Keratinocyte (primary cell): ENCODE results near the gene C2. TPM values are rescaled to one million over a fixed set of nuclear protein-coding genes. Genes with fewer than 3 reads are reported as not detected.
A peak's percentile ranks its signal among the peaks of the same experiment; 100 is the strongest.

Experiments
- DNase-seq: peaks from one replicate; pipeline ENCODE4 v3.0.0-alpha.2; 2011; ENCODE audit warnings: low read depth, missing footprints, low spot score
- FAIRE-seq: peaks from 2 replicates; lab custom pipeline; 2011; peaks lifted over from hg19 to GRCh38; lab: Jason Lieb, UNC
- H2AFZ ChIP-seq: 2 replicates; pipeline ENCODE4 v1.6.0; 2012; ENCODE audit warnings: low read length, control low read depth, inconsistent platforms; ENCODE audit not compliant: control insufficient read depth
- H3K27ac ChIP-seq: 2 replicates; pipeline ENCODE4 v1.5.1; 2011; ENCODE audit warnings: low read length; ENCODE audit not compliant: control insufficient read depth, insufficient read depth
- H3K27me3 ChIP-seq: 3 replicates; pipeline ENCODE4 v1.6.0; 2011; ENCODE audit warnings: low read length; ENCODE audit not compliant: control insufficient read depth, insufficient read depth; ENCODE audit errors: extremely low read depth
- H3K36me3 ChIP-seq, 2 experiments: 2 replicates in 1 of 2; 3 replicates in 1 of 2; pipeline ENCODE4 v1.5.1; 2011; ENCODE audit warnings: low read length in 2 of 2, mild to moderate bottlenecking in 1 of 2; ENCODE audit not compliant: control insufficient read depth in 2 of 2, insufficient read depth in 2 of 2; ENCODE audit errors: extremely low read depth in 1 of 2
- H3K4me1 ChIP-seq: 3 replicates; pipeline ENCODE4 v1.5.1; 2011; ENCODE audit warnings: low read length; ENCODE audit not compliant: control insufficient read depth, insufficient read depth; ENCODE audit errors: extremely low read depth
- H3K4me2 ChIP-seq: 3 replicates; pipeline ENCODE4 v1.6.0; 2011; ENCODE audit warnings: low read depth, low read length; ENCODE audit not compliant: control insufficient read depth, insufficient read depth; ENCODE audit errors: extremely low read depth
- H3K4me3 ChIP-seq, 3 experiments: fragments of 200-600 bp in 1 of 3; sonication (generic) in 1 of 3; 2 replicates in 2 of 3; 3 replicates in 1 of 3; pipeline ENCODE4 v1.5.1; 2011 to 2016; ENCODE audit warnings: low read length in 3 of 3, mild to moderate bottlenecking in 3 of 3, control low read depth in 2 of 3, inconsistent platforms in 1 of 3, low read depth in 1 of 3, mixed read lengths in 1 of 3, mixed run types in 1 of 3, moderate library complexity in 1 of 3; ENCODE audit not compliant: control insufficient read depth in 2 of 3, insufficient read depth in 2 of 3; ENCODE audit errors: extremely low read depth in 1 of 3
- H3K79me2 ChIP-seq: 2 replicates; pipeline ENCODE4 v1.6.0; 2012; ENCODE audit warnings: low read length; ENCODE audit not compliant: control insufficient read depth, insufficient read depth
- H3K9ac ChIP-seq: 3 replicates; pipeline ENCODE4 v1.6.0; 2011; ENCODE audit warnings: low read length; ENCODE audit not compliant: control insufficient read depth, insufficient read depth; ENCODE audit errors: extremely low read depth
- H3K9me1 ChIP-seq: 3 replicates; pipeline ENCODE4 v1.6.0; 2011; ENCODE audit warnings: low read length; ENCODE audit not compliant: control insufficient read depth, insufficient read depth; ENCODE audit errors: extremely low read depth
- H3K9me3 ChIP-seq: 2 replicates; pipeline ENCODE4 v1.5.1; 2012; ENCODE audit warnings: low read depth, low read length; ENCODE audit not compliant: control insufficient read depth
- H4K20me1 ChIP-seq: 3 replicates; pipeline ENCODE4 v1.6.0; 2011; ENCODE audit warnings: low read length; ENCODE audit not compliant: control insufficient read depth, insufficient read depth; ENCODE audit errors: extremely low read depth
- CTCF ChIP-seq, 3 experiments: IDR thresholded peaks in 1 of 3; conservative IDR thresholded peaks in 1 of 3; optimal IDR thresholded peaks in 1 of 3; 2 replicates in 2 of 3; 3 replicates in 1 of 3; pipeline versions ENCODE3 to v1.5.1; 2011; ENCODE audit warnings: low read length in 3 of 3, mild to moderate bottlenecking in 3 of 3, moderate library complexity in 2 of 3, control low read depth in 1 of 3, inconsistent platforms in 1 of 3; ENCODE audit not compliant: insufficient read depth in 2 of 3; ENCODE audit errors: extremely low read depth in 1 of 3
- EZH2 ChIP-seq: IDR thresholded peaks from one replicate; pipeline ENCODE4 v1.6.1; 2012; ENCODE audit warnings: inconsistent platforms, mild to moderate bottlenecking, low read length, moderate library complexity
- dilution Hi-C: fragments of 300-500 bp; cut with MboI; formaldehyde crosslinking; loops from one replicate; pipeline ENCODE4 v1.7.0; 2020; ENCODE audit warnings: low sequenced_read_pairs; ENCODE audit not compliant: extremely low pct_ligation_motif_present
- polyA plus RNA-seq, 5 experiments: library from polyadenylated mRNA; depleted of rRNA in 3 of 5; stranded (reverse) in 3 of 5; stranded (forward) in 1 of 5; unstranded in 1 of 5; fragments of >200 nt; gene quantifications; 1 replicate in 1 of 5; 2 replicates in 3 of 5; 3 replicates in 1 of 5; pipeline versions ENCODE4 v1.2.1 to v1.2.3, GENCODE V29; 2011 to 2012; ENCODE audit warnings: missing spikeins in 2 of 5, low read depth in 1 of 5, low replicate concordance in 1 of 5

C2 gene
- polyA plus RNA-seq, 1 donor (not counting 4 experiments of a cell fraction or from before 2014, with no cell fraction given), result not detected

GRCh38 chr6:31892821-31893220, 34.7 kb upstream of the C2 start:
- H3K79me2 ChIP-seq, result no peaks in the 10 kb centered on the region
- H2AFZ ChIP-seq, result no peak overlapping the region
- H3K9me3 ChIP-seq, result no peaks in the 10 kb centered on the region
- H3K27me3 ChIP-seq, result no peaks in the 10 kb centered on the region
- no peak for DNase-seq
- dilution Hi-C loops, result no loop called here
- H3K27ac ChIP-seq, result no peak overlapping the region
- TF ChIP-seq CTCF (optimal IDR thresholded peaks at IDR 0.05 in 1 of 3, IDR thresholded peaks at IDR 0.05 in 1 of 3, conservative IDR thresholded peaks at IDR 0.05 in 1 of 3; ENCODE audit: extremely low read depth in 1 of 3, insufficient read depth in 2 of 3, low read length in 3 of 3) (no peak), EZH2 (no peak)
- H3K4me2 ChIP-seq, result no peak overlapping the region
- no peaks in the 10 kb centered on the region for H4K20me1 ChIP-seq
- no peak overlapping the region for H3K9ac ChIP-seq
- no peak for FAIRE-seq
- peaks cover 3% of the 10 kb centered on the region for H3K4me1 ChIP-seq
- no peaks in the 10 kb centered on the region for H3K9me1 ChIP-seq
- H3K4me3 ChIP-seq, result no peak overlapping the region
- H3K36me3 ChIP-seq, result peaks cover 14 to 26% of the 10 kb centered on the region in 2 experiments

- dilution Hi-C loops, result no loop called here
- peak overlapping the region; percentile 81 for H3K4me2 ChIP-seq
- H3K79me2 ChIP-seq, result no peaks in the 10 kb centered on the region
- no peaks in the 10 kb centered on the region for H3K27me3 ChIP-seq
- no peaks in the 10 kb centered on the region for H3K9me1 ChIP-seq
- no peak for DNase-seq
- peak overlapping the region; percentile 69 for H3K9ac ChIP-seq
- H3K4me3 ChIP-seq, result peak overlapping the region; percentile 56 to 88 (median 85)
- peak overlapping the region; percentile 12 for H3K27ac ChIP-seq
- H3K4me1 ChIP-seq, result peaks cover 11% of the 10 kb centered on the region
- no peaks in the 10 kb centered on the region for H4K20me1 ChIP-seq
- FAIRE-seq, result no peak
- peaks cover 8 to 12% of the 10 kb centered on the region in 2 experiments for H3K36me3 ChIP-seq
- H2AFZ ChIP-seq, result peak overlapping the region; percentile 52
- H3K9me3 ChIP-seq, result no peaks in the 10 kb centered on the region
- TF ChIP-seq CTCF (optimal IDR thresholded peaks at IDR 0.05 in 1 of 3, IDR thresholded peaks at IDR 0.05 in 1 of 3, conservative IDR thresholded peaks at IDR 0.05 in 1 of 3; ENCODE audit: extremely low read depth in 1 of 3, insufficient read depth in 2 of 3, low read length in 3 of 3) (no peak), EZH2 (no peak)
Measured at GRCh38 chr6:31896493-31896855, 31.0 kb upstream of the C2 start.
